GM19099 (cell line): ENCODE results near the gene ELOVL5.

ENCODE experiments used
- POLR2A ChIP-seq: IDR thresholded peaks from 3 replicates; pipeline ENCODE4 v1.6.1; 2011; ENCODE audit warnings: low read depth; ENCODE audit not compliant: insufficient read length; ENCODE audit errors: extremely low read depth

Gene ELOVL5

DNA sequence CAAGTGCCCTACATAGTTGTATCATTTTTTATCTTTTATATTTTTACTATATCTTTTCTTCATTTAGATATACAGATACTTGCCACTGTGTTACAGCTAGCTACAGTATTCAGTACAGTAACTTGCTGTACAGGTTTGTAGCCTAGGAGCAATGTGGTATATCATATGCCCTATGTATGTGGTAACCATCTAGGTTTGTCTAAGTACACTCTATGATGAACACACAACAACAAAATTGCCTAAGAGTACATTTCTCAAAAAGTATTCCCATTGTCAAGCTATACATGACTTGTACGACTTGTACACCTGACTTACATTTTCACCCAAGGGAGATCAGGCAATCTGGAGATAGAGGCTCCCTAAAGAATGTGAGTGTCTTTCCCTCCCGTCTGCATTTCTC is 8.2 kb downstream of the ELOVL5 start:
- no peak for TF ChIP-seq POLR2A

DNA sequence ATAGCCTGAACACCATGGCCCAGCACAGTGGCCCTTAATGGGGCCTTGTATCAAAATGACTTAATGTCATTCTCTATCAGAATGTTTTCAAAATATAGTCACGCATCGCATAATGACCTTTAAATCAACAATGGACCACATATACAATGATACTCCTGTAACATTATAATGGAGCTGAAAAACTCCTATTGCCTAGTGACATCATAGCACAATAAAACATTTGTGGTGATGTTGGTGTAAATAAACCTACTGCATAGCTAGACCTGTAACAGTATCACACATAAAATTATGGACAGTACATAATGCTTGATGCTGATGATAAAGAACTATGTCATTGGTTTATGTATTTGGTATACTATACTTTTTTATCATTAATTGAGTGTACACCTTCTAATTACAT is 9.3 kb downstream of the ELOVL5 start:
- no peak for TF ChIP-seq POLR2A

DNA sequence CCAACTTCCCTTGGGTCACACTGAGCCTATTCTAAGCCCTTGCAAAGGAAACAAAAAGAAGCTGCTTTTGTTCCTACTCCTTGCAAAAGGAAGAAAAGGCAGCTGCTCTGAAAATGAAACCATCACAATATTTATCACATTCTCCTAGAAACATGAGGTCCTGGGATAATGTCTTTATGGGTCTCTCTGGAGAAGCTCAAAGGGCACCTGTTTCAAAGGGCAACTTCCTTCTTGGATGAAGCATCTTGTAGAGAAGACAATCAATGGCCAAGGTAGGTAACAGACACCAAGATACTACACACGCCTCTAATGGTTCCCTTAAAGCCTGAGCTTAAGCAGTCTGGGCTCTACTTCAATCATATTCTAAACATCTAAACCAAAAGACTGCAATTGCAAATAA is 10.4 kb downstream of the ELOVL5 start:
- no peak for TF ChIP-seq POLR2A

DNA sequence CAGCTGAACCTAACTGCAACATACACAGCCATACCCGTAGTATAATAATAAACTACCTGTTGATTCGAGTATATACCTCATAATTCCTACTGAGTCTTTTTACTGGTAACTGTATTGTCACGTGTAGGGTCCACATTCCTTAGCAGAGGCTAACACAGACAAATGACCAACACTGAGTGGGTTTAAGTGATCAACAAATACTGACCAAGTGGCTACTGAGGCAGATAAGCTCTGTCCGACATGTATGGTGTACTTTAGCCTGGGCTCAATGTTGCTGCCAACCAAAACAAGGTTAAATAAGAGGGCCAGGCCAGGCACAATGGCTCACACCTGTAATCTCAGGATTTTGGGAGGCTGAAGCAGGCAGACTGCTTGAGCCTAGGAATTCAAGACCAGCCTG is 12.7 kb downstream of the ELOVL5 start:
- TF ChIP-seq POLR2A: no peak

DNA sequence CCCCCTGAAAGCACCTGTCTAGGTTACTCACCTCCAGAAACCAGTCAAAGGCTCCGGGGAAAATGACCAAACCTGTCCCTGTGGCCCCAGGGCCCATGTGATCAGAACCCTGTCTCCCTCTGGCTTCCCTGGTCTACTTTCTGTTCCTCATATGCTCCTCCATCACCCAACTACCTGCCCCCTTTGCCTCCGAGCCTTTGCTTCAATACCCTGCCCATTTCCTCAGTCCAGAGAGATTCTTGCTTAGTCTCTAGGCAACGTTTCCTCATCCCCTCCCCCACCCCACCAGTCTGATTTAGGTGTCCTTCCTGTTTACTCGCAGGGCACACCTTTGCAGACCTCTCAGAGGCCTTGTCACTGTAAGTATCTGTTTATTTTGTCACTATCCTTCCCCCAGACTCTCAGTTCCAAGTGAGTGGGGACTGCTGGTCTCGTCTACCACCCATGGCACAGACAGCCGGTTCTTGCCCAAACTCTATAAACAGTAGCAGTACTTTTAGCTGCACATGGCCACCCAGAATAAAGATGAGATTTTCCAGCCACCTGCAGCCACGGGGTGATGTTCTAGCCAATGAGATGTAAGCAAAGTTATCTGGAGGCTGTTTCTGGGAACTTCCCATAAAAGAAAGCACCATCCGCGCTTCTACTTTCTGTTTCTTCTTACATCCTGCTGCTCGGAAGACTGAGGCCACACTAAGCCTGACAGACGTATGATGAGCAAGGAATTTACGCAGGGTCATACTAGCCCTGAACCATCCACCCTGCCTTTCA is 13.3 kb downstream of the ELOVL5 start:
- peak; percentile 44 for TF ChIP-seq POLR2A

DNA sequence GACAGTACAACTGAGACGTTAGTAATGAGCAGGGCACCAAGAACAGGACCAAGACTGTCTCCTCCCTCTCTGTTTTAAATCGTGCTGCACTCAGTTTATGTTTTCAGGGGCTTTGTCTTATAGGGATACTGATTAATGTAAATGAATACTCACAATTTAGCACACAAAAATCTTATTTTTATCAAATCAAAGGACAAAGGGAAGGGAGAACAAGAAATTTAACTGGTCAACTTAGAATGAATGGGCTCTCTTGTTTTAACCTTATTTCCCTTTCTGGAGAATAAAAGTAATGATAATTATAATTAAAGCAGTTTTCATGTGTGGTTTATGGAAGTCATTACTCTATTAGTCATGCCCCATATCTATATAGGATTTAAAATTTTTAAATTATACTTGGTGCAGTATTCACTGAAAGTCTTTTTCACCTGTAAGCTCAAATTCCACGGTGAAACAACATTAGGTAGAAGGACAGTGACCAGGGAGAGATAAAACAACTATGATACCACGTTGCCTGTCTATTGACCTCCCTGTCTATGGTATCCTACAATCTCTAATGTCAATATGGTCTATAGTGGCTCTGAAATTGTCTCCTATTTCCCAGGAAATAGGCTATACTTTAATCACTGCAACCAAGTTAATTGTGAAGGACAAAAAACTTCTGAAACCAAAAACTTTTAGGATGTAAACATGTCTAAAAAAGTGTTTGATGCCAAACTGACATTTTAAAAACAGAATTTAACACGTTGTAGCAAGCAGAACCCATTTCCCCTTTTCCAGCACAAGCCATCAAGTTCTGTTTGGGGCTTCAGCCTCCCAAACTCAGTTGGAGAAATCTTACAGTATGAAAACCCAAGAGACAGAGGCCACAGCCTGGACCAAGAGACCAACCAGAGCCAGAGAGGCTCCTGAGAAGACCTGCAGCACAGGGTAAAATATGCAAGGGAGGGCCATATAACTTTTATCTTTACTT is 15.0 kb downstream of the ELOVL5 start:
- no peak for TF ChIP-seq POLR2A

DNA sequence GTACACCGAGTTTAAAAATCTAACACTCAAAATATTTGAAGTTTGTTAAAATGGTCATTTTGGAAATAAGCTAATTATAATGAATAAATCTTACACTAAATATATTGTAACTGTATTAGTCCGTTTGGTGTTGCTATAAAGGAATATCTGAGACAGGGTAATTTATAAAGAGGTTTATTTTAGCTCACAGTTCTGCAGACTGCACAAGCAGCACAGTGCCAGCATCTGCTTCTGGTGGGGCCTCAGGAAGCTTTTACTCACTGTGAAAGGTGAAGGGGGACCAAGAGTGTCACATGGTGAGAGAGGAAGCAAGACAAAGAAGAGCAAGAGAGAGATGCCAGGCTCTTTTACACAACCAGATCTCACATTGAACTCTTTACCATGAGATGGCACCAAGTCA is 17.1 kb downstream of the ELOVL5 start:
- TF ChIP-seq POLR2A: no peak

DNA sequence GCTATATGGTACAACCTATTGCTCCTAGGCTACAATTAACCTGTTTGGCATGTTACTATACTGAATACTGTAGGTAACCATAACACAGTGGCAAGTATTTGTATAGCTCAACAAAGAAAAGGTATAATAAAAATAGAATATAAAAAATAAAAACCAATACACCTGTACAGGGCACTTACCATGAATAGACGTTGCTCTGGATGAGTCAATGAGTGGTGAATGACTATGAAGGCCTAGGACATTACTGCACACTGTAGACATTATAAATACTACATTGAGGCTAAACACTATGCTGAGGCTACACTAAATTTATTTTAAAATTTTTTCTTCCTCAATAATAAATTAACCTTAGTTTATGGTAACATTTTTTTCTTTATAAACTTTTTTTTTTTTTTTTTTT is 18.6 kb downstream of the ELOVL5 start:
- TF ChIP-seq POLR2A: no peak

DNA sequence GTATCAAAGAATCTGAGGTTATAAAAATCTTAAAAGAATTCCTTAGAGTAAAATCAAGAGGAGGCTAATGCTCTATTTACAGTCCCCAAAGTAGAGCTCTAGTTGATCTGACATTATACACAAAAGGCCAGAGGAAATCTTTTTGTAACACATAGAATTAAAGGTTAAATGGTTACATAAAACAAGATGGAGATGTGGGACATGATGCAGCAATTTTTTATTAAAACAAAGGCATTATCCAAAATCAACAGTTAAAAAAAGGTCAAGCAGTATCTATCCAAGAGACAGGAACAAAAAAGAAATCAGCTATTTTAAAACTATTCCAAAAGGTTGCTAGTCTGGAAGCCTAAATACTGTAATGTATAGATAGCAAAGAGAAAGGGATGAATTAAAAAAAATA is 20.4 kb downstream of the ELOVL5 start:
- no peak for TF ChIP-seq POLR2A

DNA sequence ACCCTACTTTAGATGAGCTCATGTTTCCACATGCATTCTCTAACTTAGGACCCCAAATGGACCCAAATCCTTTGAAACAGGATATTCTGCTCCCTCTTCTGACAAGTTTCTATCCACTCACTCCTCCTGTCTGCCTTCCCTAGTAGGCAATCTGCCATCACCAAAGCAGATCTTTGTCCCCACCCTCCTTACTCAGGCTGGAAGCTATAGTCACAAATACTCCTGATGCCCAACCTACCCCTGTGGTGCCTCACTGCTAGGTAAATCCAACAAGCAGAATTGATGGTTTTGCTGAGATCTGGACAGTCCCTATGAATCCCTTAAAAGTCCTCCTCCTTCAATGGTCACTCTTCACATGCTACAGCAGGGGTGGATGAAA is 21.7 kb downstream of the ELOVL5 start:
- no peak for TF ChIP-seq POLR2A

DNA sequence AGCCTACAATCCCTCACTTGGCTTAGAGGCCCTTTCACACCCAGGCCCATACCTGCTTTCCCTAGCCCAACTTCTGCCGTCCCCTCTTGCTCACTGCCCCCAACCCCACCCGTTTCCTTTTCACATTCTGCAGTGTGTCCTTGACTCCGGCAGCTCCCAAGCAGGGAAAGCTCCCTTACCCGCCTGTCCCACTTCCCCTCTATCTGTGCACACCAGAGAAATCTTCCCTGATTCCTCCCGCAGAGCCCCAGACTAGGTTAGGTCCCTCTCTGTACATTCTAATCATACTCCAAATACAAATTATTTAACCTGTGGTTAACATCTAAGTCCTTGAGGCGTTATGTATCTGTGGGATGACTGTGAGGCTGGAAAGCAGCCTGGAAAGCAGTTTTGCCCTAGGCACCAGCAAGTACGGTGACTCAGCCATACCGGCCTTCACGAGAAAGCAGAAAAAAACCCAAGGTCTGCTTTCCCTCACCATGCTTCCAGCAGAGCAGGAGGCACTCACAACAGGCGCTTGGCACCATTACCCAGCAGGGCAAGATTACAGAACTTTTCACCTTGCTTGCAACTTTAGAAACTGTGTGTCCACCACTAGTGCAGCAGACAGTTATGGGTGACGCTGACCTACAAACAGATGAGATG is 22.3 kb downstream of the ELOVL5 start:
- TF ChIP-seq POLR2A: no peak

DNA sequence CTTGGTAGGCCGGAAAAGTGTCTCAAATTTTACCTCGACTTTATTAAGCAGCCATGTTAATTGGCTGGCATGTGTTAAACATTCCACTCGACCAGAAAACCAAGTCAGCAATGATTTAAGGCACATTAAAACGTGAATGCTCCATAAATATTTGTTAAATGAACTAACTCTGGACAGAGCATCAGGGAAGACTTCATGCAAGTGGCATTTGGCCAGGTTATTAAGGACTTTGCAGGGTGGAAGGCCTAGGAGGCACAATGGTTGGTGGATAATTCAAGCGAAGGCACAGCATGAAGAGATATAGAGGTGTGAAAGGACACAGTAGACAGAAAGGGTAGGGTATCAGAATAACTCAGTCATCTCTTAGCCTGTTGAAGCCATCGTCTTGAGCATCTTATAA is 23.0 kb downstream of the ELOVL5 start:
- no peak for TF ChIP-seq POLR2A

DNA sequence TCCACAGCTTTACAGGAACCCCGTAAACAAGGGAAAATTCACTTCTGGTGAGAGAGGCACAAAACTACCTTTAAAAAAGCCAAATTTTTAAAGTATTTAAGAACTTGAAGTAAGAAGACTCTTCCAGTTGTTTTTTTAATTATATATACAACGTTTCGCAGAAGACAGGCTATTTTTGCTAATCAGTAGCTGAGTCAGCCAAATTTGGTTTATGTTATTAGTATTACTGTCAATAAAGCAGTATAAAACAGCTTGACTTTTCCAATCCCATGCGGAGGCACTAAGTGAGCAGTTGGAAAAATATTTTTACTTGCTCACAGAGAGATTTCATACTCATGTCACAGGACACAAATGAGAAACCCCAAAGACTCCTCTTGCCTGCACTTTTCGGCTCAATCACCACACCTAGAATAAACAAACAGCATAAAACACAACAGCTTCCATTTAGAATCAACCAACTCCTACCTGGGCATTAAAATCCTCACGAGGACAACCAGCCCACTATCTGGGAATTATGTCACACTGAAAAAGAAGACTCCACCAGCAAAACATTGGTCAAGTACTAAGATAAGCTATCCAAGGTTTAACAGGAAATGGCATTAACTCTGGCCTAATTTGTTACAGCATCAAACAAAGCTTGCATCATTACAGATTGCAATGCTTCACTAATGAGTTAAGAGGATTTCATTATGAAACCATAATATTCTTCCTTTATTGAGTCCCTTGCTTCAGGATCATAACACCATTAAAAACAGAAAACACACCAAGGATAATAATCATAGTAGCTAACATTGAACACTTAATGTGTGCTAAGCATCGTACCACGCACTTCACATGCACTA is 26.3 kb downstream of the ELOVL5 start:
- no peak for TF ChIP-seq POLR2A

DNA sequence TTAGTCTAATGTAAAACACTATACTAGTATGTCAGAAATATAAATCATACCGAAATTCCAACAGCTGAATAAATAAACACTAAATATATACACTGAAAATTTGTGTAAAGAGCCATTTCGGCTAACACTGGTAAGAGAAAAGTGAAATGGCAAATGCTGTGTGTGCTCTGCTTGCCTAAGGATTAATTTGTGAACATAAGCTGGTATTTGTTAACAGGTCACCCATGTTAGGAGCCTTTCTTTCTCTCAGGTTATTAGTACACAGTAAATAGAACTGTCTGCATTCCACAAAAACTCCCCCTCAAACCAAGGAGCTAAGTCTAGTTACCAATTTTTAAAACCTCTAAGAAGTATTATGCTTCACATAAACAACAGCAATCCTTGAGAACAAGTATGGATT is 27.0 kb downstream of the ELOVL5 start:
- no peak for TF ChIP-seq POLR2A

DNA sequence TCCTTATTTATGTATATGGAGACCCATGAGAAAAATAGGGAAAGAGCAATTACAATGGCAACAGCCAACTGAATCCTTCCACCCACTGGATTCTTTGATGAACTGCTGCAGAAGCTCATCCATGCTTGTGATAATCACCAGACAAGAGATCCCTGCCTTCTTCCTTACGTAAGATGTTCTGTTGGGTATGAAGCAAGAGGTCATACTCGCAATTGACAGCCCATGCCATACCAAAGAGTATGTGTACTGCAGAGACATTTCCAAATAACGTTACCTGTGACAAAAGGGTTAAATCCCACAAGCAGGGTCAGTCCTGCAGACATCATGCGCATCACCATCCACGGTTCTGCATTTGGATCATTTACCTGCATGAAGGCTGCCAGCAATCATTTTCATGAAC is 27.8 kb downstream of the ELOVL5 start:
- TF ChIP-seq POLR2A: no peak
